K562 (cell line): Measurements from ENCODE around the gene GPRIN1. TPM values are rescaled to one million over a fixed set of nuclear protein-coding genes. Genes with fewer than 3 reads are reported as not detected.

ENCODE experiments used
- ADNP ChIP-seq: fragments of 200-800 bp; sonication (Bioruptor generic); IDR thresholded peaks from 2 replicates; pipeline ENCODE4 v1.6.1; 2016; ENCODE audit warnings: missing genetic modification characterization, missing compliant biosample characterization
- CHD7 ChIP-seq: fragments of 200-600 bp; sonication (generic); IDR thresholded peaks from one replicate; pipeline ENCODE4 v1.6.1; 2012; ENCODE audit warnings: mild to moderate bottlenecking, low read depth, low read length, inconsistent platforms
- CREB1 ChIP-seq, 2 experiments: sonication (generic) in 1 of 2; formaldehyde crosslinking in 1 of 2; IDR thresholded peaks; 2 replicates each; pipeline versions ENCODE4 v1.6.1 to v1.8.0; 2012 to 2022; ENCODE audit warnings: inconsistent platforms in 1 of 2, mild to moderate bottlenecking in 1 of 2, missing genetic modification reagents in 1 of 2, moderate library complexity in 1 of 2
- CTBP1 ChIP-seq: fragments of 450-650 bp; IDR thresholded peaks from 2 replicates; pipeline ENCODE4 v1.6.1; 2016; ENCODE audit warnings: borderline replicate concordance
- MBD1 ChIP-seq: fragments of 250-450 bp; sonication (Bioruptor Pico); IDR thresholded peaks from 2 replicates; pipeline ENCODE4 v1.8.0; 2022; ENCODE audit warnings: inconsistent platforms
- NFIC ChIP-seq: fragments of 450-650 bp; IDR thresholded peaks from 2 replicates; pipeline ENCODE4 v1.6.1; 2017; ENCODE audit warnings: mild to moderate bottlenecking, inconsistent platforms
- POLR3G ChIP-seq: IDR thresholded peaks from 2 replicates; pipeline ENCODE4 v1.6.1; 2011; ENCODE audit not compliant: insufficient read length, insufficient replicate concordance; ENCODE audit errors: extremely low read depth
- PRMT5 ChIP-seq: sonication (generic); formaldehyde crosslinking; IDR thresholded peaks from 2 replicates; pipeline ENCODE4 v1.5.0; 2020; ENCODE audit warnings: missing genetic modification reagents
- SIX5 ChIP-seq, 2 experiments: IDR thresholded peaks; 2 replicates each; pipeline ENCODE4 v1.6.1; 2011; ENCODE audit warnings: low read length in 2 of 2, borderline replicate concordance in 1 of 2, low read depth in 1 of 2, mild to moderate bottlenecking in 1 of 2, moderate library complexity in 1 of 2; ENCODE audit not compliant: insufficient read depth in 1 of 2
- SMARCA5 ChIP-seq: fragments of 450-650 bp; IDR thresholded peaks from 2 replicates; pipeline ENCODE4 v1.6.1; 2016
- polyA plus RNA-seq, 8 experiments: library from polyadenylated mRNA; depleted of rRNA in 4 of 8; stranded (reverse) in 5 of 8; unstranded in 3 of 8; fragments of >200 nt; fragmentation: Nextera tagmentation in 2 of 8; fragmentation: Illumina TruSeq in 1 of 8; extraction: Ambion mirVana in 2 of 8; extraction: Trizol in 1 of 8; gene quantifications; 2 replicates each; pipeline versions ENCODE4 v1.2.1 to v1.2.3, GENCODE V29; 2011 to 2014; ENCODE audit warnings: inconsistent platforms in 1 of 8, missing spikeins in 1 of 8
- total RNA-seq, 7 experiments: library from RNA; depleted of rRNA in 6 of 7; stranded (reverse); fragments of >200 nt in 6 of 7; fragmentation: Illumina TruSeq in 2 of 7; extraction: Trizol in 2 of 7; gene quantifications; 2 replicates each; pipeline versions ENCODE4 v1.2.1 to v1.2.3, GENCODE V29; 2011 to 2021; ENCODE audit warnings: low replicate concordance in 1 of 7

Gene GPRIN1
- total and polyA plus RNA-seq, 9 of the 15 experiments (the other 6 are each of a cell fraction or from before 2014, with no cell fraction given), result 0.15 to 11.6 (median 4.4) TPM

- TF ChIP-seq CHD7 (no peak), SIX5 (IDR thresholded peaks at IDR 0.05; ENCODE audit: borderline replicate concordance in 1 of 2, insufficient read depth in 1 of 2, low read depth in 1 of 2, low read length in 2 of 2) (no peak), SMARCA5 (no peak), CREB1 (IDR thresholded peaks at IDR 0.05) (no peak), CREB1 (CRISPR knock-in tag; IDR thresholded peaks at IDR 0.05) (no peak), POLR3G (no peak), NFIC (no peak), MBD1 (CRISPR knock-in tag) (no peak), PRMT5 (CRISPR knock-in tag) (no peak), ADNP (tag) (no peak), CTBP1 (no peak)
These were observed 30.7 kb upstream of the GPRIN1 start (continued) for GRCh38 chr5:176640616-176641015.
